HEK293 (cell line): ENCODE measurements around the gene MYO1D.
"Not testable (repeated sequence)": the region's sequence is repeated elsewhere in the genome, so short reads cannot be mapped to it uniquely, and the experiment has no call there.

Experiments
- CTCF ChIP-seq: fragments of 450-650 bp; formaldehyde crosslinking; IDR thresholded peaks from 2 replicates; pipeline ENCODE4 v1.5.1; 2016; ENCODE audit warnings: missing biosample characterization, missing genetic modification characterization
- TCF7L2 ChIP-seq: IDR thresholded peaks from 2 replicates; pipeline ENCODE4 v1.6.1; 2011; ENCODE audit warnings: low read depth, mild to moderate bottlenecking, inconsistent platforms, low read length, moderate library complexity, borderline replicate concordance
- ZBTB26 ChIP-seq: fragments of 450-650 bp; formaldehyde crosslinking; optimal IDR thresholded peaks from 2 replicates; pipeline ENCODE3; 2016; ENCODE audit warnings: missing biosample characterization, mild to moderate bottlenecking, missing genetic modification characterization

- TF ChIP-seq TCF7L2; ZBTB26 (tag by site-specific recombination); CTCF (tag by site-specific recombination): not testable (repeated sequence)
Observed at GRCh38 chr17:32923905-32924304, 47.0 kb upstream of the MYO1D start.
